OCI-LY1 (cell line): Measurements from ENCODE around the gene SLC39A9.

Experiments used
- H2AFZ ChIP-seq: fragments of 200-600 bp; sonication (generic), shearing (Covaris generic); 2 replicates; pipeline ENCODE4 v1.6.0; 2014; ENCODE audit warnings: antibody characterized with exemption, mild to moderate bottlenecking, low read length
- H3F3A ChIP-seq: fragments of 200-600 bp; sonication (generic), shearing (Covaris generic); 2 replicates; pipeline ENCODE4 v1.6.0; 2014; ENCODE audit warnings: mild to moderate bottlenecking, antibody characterized with exemption, low read length, moderate library complexity; ENCODE audit not compliant: insufficient read depth
- H3K27ac ChIP-seq: fragments of 200-600 bp; sonication (generic); 2 replicates; pipeline ENCODE4 v1.5.1; 2014; ENCODE audit warnings: low read length, mixed run types, mild to moderate bottlenecking, low read depth; ENCODE audit not compliant: poor library complexity, severe bottlenecking
- H3K27me3 ChIP-seq: fragments of 200-600 bp; sonication (generic); 2 replicates; pipeline ENCODE4 v1.6.0; 2014; ENCODE audit warnings: antibody characterized with exemption, mild to moderate bottlenecking, low read length, moderate library complexity; ENCODE audit not compliant: insufficient read depth
- H3K36me3 ChIP-seq: fragments of 200-600 bp; sonication (generic); 2 replicates; pipeline ENCODE4 v1.6.1; 2014; ENCODE audit warnings: mild to moderate bottlenecking, antibody characterized with exemption, low read length, moderate library complexity, mixed read lengths; ENCODE audit not compliant: insufficient read depth
- H3K4me1 ChIP-seq: fragments of 200-600 bp; sonication (generic); 2 replicates; pipeline ENCODE4 v1.5.1; 2014; ENCODE audit warnings: mild to moderate bottlenecking, low read length, moderate library complexity; ENCODE audit not compliant: insufficient read depth, severe bottlenecking
- H3K4me2 ChIP-seq: fragments of 200-600 bp; sonication (generic), shearing (Covaris generic); 2 replicates; pipeline ENCODE4 v1.6.1; 2014; ENCODE audit warnings: low read length
- H3K4me3 ChIP-seq: fragments of 200-600 bp; sonication (generic); 2 replicates; pipeline ENCODE4 v1.5.1; 2014; ENCODE audit warnings: low read length, low read depth, mild to moderate bottlenecking, mixed read lengths; ENCODE audit not compliant: poor library complexity, severe bottlenecking
- H3K79me2 ChIP-seq: fragments of 200-600 bp; shearing (Covaris generic); 2 replicates; pipeline ENCODE4 v1.6.1; 2016; ENCODE audit warnings: mixed run types, low read length, mixed read lengths; ENCODE audit not compliant: insufficient read depth
- H3K9ac ChIP-seq: fragments of 200-600 bp; sonication (generic), shearing (Covaris generic); 2 replicates; pipeline ENCODE4 v1.6.1; 2014; ENCODE audit warnings: mild to moderate bottlenecking, low read length, mixed read lengths
- H3K9me2 ChIP-seq: fragments of 200-600 bp; sonication (generic), shearing (Covaris generic); 2 replicates; pipeline ENCODE4 v1.6.1; 2014; ENCODE audit warnings: low read depth, mild to moderate bottlenecking, low read length, mixed read lengths
- H3K9me3 ChIP-seq: fragments of 200-600 bp; shearing (Covaris generic); 2 replicates; pipeline ENCODE4 v1.6.1; 2014; ENCODE audit warnings: low read length, mixed read lengths
- H4K20me1 ChIP-seq: fragments of 200-600 bp; sonication (generic), shearing (Covaris generic); 2 replicates; pipeline ENCODE4 v1.6.0; 2016; ENCODE audit warnings: mild to moderate bottlenecking, low read length; ENCODE audit not compliant: insufficient read depth
- EZH2 ChIP-seq: fragments of 200-600 bp; sonication (generic), shearing (Covaris generic); IDR thresholded peaks from 2 replicates; pipeline ENCODE4 v1.8.0; 2017; ENCODE audit warnings: borderline replicate concordance, mixed run types, mild to moderate bottlenecking, antibody characterized with exemption, low read length, moderate library complexity, mixed read lengths
- TF ChIP-seq, protein P1 (sequence below): fragments of 200-600 bp; sonication (generic), shearing (Covaris generic); IDR thresholded peaks from 2 replicates; pipeline ENCODE4 v1.5.1; 2017; ENCODE audit warnings: mild to moderate bottlenecking, antibody characterized with exemption, low read length, moderate library complexity, mixed read lengths

SLC39A9 gene, protein sequence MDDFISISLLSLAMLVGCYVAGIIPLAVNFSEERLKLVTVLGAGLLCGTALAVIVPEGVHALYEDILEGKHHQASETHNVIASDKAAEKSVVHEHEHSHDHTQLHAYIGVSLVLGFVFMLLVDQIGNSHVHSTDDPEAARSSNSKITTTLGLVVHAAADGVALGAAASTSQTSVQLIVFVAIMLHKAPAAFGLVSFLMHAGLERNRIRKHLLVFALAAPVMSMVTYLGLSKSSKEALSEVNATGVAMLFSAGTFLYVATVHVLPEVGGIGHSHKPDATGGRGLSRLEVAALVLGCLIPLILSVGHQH

DNA sequence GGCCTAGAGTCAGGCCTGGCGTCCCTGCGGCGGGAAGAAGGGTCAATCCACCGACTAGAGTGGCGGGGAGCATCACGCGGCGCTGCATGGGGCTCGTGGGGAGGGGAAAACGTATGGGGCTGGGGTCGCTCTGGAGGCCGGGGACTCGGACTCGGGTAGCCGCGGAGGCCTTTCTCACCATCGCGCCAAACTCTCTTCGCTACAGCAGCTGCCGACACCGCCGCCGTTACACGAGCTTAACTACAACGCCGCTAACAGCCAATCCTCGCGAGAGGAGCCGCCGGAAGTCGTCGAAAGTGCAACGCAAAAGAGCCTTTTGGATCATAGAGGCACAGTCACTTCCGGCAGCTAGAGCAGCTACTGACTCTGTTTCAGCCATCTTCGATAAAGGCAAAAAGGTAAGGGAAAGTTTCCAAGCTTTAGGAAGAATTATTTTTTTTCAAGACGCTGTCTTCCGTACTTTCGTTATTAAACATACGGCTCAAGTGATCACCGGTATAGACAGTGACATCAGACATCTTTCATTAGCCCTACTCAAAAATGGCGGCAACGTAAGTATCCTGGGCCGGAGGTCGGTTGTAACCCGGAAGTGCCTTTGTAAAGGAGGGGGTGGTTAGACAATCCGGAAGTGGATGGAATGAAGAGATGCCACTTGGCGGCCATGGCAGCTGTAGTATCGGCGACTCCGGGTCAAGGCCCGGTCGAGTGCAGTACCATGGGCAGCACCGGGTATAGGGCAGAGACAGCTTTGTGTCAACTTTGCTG is at the start of gene SLC39A9, which contains the start of gene ERH:
SLC39A9 (plus strand) TSS at position 640 of the 765 bp plus-strand sequence. CDS start 678 bp downstream, outside the sequence.
ERH (minus strand) TSS at position 247 of the 765 bp plus-strand sequence; CDS start at position 181, 66 bp downstream.
- Histone ChIP-seq H3K79me2 (peaks cover 84% of the 10 kb centered on the region), H3K9me2 (no peaks in the 10 kb centered on the region), H3K9me3 (no peaks in the 10 kb centered on the region), H3K27ac (peak within 1 kb of the TSS; percentile 81), H3K36me3 (peaks cover 40% of the 10 kb centered on the region), H4K20me1 (no peaks in the 10 kb centered on the region), H3K27me3 (no peaks in the 10 kb centered on the region), H3K9ac (peak within 1 kb of the TSS; percentile 90), H3K4me3 (peak within 1 kb of the TSS; percentile 98), H2AFZ (no peak within 1 kb of the TSS), H3F3A (no peaks in the 10 kb centered on the region), H3K4me1 (peaks cover 57% of the 10 kb centered on the region), H3K4me2 (peak within 1 kb of the TSS; percentile 99)
- TF ChIP-seq, protein P1, sequence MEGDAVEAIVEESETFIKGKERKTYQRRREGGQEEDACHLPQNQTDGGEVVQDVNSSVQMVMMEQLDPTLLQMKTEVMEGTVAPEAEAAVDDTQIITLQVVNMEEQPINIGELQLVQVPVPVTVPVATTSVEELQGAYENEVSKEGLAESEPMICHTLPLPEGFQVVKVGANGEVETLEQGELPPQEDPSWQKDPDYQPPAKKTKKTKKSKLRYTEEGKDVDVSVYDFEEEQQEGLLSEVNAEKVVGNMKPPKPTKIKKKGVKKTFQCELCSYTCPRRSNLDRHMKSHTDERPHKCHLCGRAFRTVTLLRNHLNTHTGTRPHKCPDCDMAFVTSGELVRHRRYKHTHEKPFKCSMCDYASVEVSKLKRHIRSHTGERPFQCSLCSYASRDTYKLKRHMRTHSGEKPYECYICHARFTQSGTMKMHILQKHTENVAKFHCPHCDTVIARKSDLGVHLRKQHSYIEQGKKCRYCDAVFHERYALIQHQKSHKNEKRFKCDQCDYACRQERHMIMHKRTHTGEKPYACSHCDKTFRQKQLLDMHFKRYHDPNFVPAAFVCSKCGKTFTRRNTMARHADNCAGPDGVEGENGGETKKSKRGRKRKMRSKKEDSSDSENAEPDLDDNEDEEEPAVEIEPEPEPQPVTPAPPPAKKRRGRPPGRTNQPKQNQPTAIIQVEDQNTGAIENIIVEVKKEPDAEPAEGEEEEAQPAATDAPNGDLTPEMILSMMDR = no peak
- no peak for TF ChIP-seq EZH2

DNA sequence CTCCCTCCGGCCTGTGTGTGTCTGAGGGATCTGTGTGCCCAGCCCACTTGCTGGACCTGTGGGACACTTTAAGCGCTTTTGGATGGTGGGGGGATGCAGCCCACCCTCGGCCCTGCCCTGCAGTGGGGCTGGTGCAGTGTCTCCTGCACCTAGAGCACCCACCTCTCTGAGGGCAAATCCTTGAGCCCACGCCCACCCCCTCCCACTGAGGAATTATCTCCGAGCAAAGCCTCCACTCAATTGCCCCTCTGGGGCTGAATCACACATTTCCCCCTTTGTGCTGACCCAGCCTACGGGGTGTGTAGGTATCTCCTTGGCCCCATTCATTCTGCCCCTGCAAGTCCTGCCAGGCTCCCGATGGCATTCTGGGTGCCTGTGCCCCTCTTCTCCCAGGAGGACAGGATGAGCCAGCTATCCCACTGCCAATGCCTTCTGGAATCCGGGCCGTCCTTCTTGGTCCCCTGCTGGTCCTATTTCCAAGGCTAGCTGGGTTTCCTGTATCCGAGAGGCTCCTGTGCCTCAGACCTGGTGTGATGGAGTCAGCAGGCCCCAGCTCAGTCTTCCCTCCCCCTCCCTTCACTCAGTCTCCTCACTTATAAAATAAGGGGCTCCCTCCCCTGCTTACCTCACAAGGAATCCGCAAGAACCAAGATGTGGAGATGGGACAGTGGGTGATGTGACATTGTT is 49.3 kb upstream of the SLC39A9 start:
- H3K79me2 ChIP-seq = no peaks in the 10 kb centered on the region
- no peak overlapping the region for H3K9ac ChIP-seq
- H3K4me2 ChIP-seq = no peak overlapping the region

DNA sequence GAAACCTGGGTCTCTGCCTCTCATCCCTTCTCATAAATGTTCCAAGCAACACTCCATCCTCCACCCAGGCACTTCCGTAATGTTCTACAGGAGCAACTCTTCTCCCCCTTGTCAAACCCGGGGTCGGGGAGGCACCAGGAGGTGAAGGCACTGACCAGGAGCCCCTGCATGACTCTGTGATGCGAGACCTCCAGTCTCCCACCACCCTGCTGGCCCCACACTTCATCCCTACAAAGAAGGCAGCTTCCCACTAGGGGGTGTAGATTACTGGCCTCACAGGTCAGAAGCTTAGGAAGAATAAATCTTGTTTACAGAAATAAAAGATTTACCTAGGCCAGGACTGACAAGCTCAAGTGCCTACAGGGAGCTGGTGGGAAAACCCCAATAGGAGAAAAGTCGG is 47.6 kb upstream of the SLC39A9 start:
- Histone ChIP-seq H3K27ac (no peak overlapping the region), H3K9ac (no peak overlapping the region), H3K27me3 (no peaks in the 10 kb centered on the region), H3K79me2 (no peaks in the 10 kb centered on the region), H3K9me2 (no peaks in the 10 kb centered on the region), H4K20me1 (no peaks in the 10 kb centered on the region), H2AFZ (no peak overlapping the region), H3K4me3 (no peak overlapping the region), H3K4me1 (peaks cover 18% of the 10 kb centered on the region), H3F3A (no peaks in the 10 kb centered on the region), H3K36me3 (no peaks in the 10 kb centered on the region), H3K9me3 (no peaks in the 10 kb centered on the region), H3K4me2 (no peak overlapping the region)
- no peak for TF ChIP-seq EZH2
- TF ChIP-seq, protein P1 = no peak

More for the DNA sequence above, 49.3 kb upstream of the SLC39A9 start:
- Histone ChIP-seq H3K27ac (no peak overlapping the region), H3K4me3 (no peak overlapping the region), H2AFZ (no peak overlapping the region), H3K9me3 (no peaks in the 10 kb centered on the region), H3K27me3 (no peaks in the 10 kb centered on the region), H3F3A (no peaks in the 10 kb centered on the region), H4K20me1 (no peaks in the 10 kb centered on the region), H3K4me1 (peaks cover 5% of the 10 kb centered on the region), H3K36me3 (no peaks in the 10 kb centered on the region), H3K9me2 (no peaks in the 10 kb centered on the region)
- TF ChIP-seq, protein P1 = no peak
- no peak for TF ChIP-seq EZH2
